Measurements from ENCODE around the gene FAM222B.
A peak's percentile ranks its signal among the peaks of the same experiment; 100 is the strongest.

FAM222B gene

DNA sequence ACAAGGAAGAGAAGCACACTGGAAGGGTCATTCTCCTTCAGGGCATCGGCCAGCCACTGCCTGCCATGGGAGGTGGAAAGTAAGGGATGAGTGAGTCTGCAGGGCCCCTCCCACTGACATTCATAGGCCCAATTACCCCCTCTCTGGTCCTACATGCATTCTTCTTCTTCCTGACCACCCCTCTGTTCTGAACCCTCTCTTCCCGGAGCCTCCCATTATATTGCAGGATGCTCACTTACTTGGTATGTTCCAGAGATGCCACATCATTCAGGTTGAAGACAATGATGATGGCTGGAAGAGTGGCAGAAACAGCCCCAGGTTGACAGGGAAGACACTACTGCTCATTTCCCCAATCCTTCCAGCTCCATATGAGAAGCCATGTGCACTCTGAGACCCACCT, 127.4 kb downstream of the FAM222B start:
- Histone ChIP-seq H3K9me3 (ENCODE audit: control insufficient read depth in 2 of 2, low read length in 2 of 2) (no peaks in the 10 kb centered on the region), H3K4me1 (ENCODE audit: control insufficient read depth in 2 of 2, insufficient read depth in 2 of 2, low read length in 2 of 2) (peaks cover 27 to 33% of the 10 kb centered on the region in 2 donors), H3K27ac (ENCODE audit: low read depth in 2 of 2, low read length in 2 of 2) (no peak overlapping the region), H3K9ac (ENCODE audit: low read depth in 1 of 2, low read length in 2 of 2) (no peak overlapping the region), H3K4me3 (ENCODE audit: low read length in 2 of 2) (no peak overlapping the region), H3K36me3 (ENCODE audit: control insufficient read depth in 2 of 2, insufficient read depth in 2 of 2, low read length in 2 of 2) (no peaks in the 10 kb centered on the region), H3K27me3 (ENCODE audit: control insufficient read depth in 2 of 2, insufficient read depth in 2 of 2, low read length in 2 of 2) (peaks cover 0 to 6% of the 10 kb centered on the region in 2 donors)

DNA sequence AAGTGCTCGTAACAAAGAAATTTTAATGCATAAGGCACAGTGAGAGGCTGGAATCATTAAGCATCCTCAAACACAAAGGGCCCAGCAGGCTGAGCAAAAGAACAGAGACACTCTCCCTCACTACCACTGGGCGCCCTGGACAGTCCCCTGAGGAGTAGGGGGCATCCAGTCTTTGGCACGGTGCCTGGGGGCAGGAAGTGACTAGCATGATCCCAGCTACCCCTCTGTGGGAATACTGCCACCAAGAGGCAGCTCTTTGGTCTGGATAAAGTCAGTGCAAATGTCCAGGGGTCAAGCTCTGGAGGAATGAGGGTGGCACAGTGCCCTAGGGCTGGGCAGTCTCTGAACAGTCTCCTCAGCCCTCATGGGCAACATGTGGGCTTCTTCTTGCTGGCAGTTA, 128.3 kb downstream of the FAM222B start:
- Histone ChIP-seq H3K9ac (ENCODE audit: low read depth in 1 of 2, low read length in 2 of 2) (no peak overlapping the region), H3K36me3 (ENCODE audit: control insufficient read depth in 2 of 2, insufficient read depth in 2 of 2, low read length in 2 of 2) (no peaks in the 10 kb centered on the region), H3K9me3 (ENCODE audit: control insufficient read depth in 2 of 2, low read length in 2 of 2) (no peaks in the 10 kb centered on the region), H3K27me3 (ENCODE audit: control insufficient read depth in 2 of 2, insufficient read depth in 2 of 2, low read length in 2 of 2) (peaks cover 0 to 6% of the 10 kb centered on the region in 2 donors), H3K4me1 (ENCODE audit: control insufficient read depth in 2 of 2, insufficient read depth in 2 of 2, low read length in 2 of 2) (peaks cover 30 to 38% of the 10 kb centered on the region in 2 donors), H3K4me3 (ENCODE audit: low read length in 2 of 2) (no peak overlapping the region), H3K27ac (ENCODE audit: low read depth in 2 of 2, low read length in 2 of 2) (no peak overlapping the region)

DNA sequence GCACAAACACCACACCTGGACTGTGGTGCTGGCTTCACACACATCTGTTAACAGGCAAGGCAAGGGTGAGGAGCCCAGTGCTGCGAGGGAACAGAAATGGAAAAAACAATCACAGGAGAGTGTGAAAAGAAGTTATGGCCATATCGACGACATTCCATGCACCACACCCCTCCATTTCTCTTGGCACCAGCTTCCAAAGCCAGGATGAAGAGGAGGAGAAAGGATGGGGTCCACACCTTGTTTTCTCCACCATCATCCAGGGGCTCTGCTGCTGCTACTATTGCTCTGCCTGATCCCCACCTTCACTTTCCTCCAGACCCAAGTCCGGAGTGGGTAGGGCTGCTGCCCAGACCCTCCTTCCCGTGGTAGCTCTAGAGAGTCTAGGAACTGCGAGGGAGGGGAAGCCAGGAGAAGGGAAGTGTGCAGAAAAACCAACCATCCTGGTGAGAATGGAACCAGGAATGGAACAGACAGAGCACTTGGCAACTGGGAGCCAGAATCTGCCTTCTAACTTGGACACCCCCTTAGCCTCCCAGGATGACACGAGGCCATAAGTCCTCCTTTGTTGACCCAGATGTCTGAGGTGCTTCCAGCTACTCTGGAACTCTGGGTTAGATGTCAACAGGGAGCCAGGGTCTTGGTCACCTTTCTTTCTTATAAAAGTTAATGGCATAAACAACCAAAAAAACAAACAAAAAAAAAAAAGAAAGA, 129.7 kb downstream of the FAM222B start:
- Histone ChIP-seq H3K9ac (ENCODE audit: low read depth in 1 of 2, low read length in 2 of 2) (no peak overlapping the region), H3K27ac (ENCODE audit: low read depth in 2 of 2, low read length in 2 of 2) (peak overlapping the region in 1 of 2 donors; percentile 90), H3K4me1 (ENCODE audit: control insufficient read depth in 2 of 2, insufficient read depth in 2 of 2, low read length in 2 of 2) (peaks cover 21 to 31% of the 10 kb centered on the region in 2 donors), H3K4me3 (ENCODE audit: low read length in 2 of 2) (peak overlapping the region in 1 of 2 donors; percentile 77), H3K9me3 (ENCODE audit: control insufficient read depth in 2 of 2, low read length in 2 of 2) (no peaks in the 10 kb centered on the region), H3K36me3 (ENCODE audit: control insufficient read depth in 2 of 2, insufficient read depth in 2 of 2, low read length in 2 of 2) (no peaks in the 10 kb centered on the region), H3K27me3 (ENCODE audit: control insufficient read depth in 2 of 2, insufficient read depth in 2 of 2, low read length in 2 of 2) (peaks cover 0 to 6% of the 10 kb centered on the region in 2 donors)

DNA sequence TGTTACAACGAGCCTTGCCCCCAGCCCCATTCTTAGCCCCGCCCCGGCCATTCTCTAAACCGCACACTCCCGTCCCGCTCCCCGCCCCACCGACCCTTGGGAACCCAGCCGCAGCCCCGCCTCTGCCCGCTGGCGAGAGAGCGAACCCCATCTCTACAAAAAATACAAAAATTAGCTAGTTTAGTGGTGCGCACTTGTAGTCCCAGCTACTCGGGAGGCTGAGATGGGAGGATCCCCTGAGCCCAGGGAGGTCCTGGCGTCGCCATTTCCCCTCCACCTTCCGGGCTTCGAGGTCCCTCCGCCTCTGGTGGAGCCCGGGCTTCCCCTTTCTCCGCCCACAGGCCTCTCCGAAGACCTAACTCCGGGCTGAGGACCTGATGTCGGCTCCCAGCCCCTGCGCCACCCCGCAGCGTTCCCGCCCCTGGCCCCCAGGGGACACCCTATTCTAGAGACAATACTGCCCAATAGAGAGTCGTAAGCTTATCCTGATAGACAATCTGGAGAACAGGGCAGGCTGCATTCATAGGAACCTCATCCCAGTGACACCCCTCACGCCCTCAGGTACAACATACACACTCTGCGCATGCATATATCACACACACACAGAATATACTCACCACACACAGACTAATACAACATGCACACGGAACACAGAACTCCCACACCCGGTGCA, 130.4 kb downstream of the FAM222B start:
- H3K4me3 ChIP-seq (ENCODE audit: low read length in 2 of 2): peak overlapping the region; percentile 77 to 83
- peaks cover 0 to 6% of the 10 kb centered on the region in 2 donors for H3K27me3 ChIP-seq (ENCODE audit: control insufficient read depth in 2 of 2, insufficient read depth in 2 of 2, low read length in 2 of 2)
- no peaks in the 10 kb centered on the region for H3K36me3 ChIP-seq (ENCODE audit: control insufficient read depth in 2 of 2, insufficient read depth in 2 of 2, low read length in 2 of 2)
- H3K9ac ChIP-seq (ENCODE audit: low read depth in 1 of 2, low read length in 2 of 2): peak overlapping the region in 1 of 2 donors; percentile 78
- peak overlapping the region; percentile 90 for H3K27ac ChIP-seq (ENCODE audit: low read depth in 2 of 2, low read length in 2 of 2)
- H3K9me3 ChIP-seq (ENCODE audit: control insufficient read depth in 2 of 2, low read length in 2 of 2): no peaks in the 10 kb centered on the region
- peaks cover 21 to 31% of the 10 kb centered on the region in 2 donors for H3K4me1 ChIP-seq (ENCODE audit: control insufficient read depth in 2 of 2, insufficient read depth in 2 of 2, low read length in 2 of 2)

DNA sequence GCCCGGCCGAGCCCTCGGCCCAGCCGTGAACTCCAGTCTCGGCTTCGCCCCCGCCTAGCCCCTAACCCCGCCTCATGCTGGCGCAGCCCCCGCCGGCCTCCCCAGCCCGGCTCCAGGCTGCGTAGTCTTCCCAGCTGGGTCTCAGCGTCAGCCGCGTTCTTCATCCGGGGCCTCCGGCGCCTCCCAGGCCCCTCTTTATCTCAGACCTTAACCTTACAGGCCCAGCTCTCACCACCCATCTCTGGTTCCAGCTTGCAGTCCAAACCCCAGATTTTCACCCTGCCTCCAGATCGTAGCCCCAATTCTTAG, 130.9 kb downstream of the FAM222B start, which contains the start of gene PROCA1:
TSS of gene PROCA1 (minus strand) at position 166 of the 309 bp plus-strand sequence. CDS start 228 bp downstream, outside the sequence.
- Histone ChIP-seq H3K27me3 (ENCODE audit: control insufficient read depth in 2 of 2, insufficient read depth in 2 of 2, low read length in 2 of 2) (peaks cover 0 to 6% of the 10 kb centered on the region in 2 donors), H3K27ac (ENCODE audit: low read depth in 2 of 2, low read length in 2 of 2) (peak within 1 kb of the TSS; percentile 90), H3K9me3 (ENCODE audit: control insufficient read depth in 2 of 2, low read length in 2 of 2) (no peaks in the 10 kb centered on the region), H3K4me1 (ENCODE audit: control insufficient read depth in 2 of 2, insufficient read depth in 2 of 2, low read length in 2 of 2) (peaks cover 18 to 27% of the 10 kb centered on the region in 2 donors), H3K4me3 (ENCODE audit: low read length in 2 of 2) (peak within 1 kb of the TSS; percentile 81 to 83), H3K9ac (ENCODE audit: low read depth in 1 of 2, low read length in 2 of 2) (peak within 1 kb of the TSS; percentile 76 to 78), H3K36me3 (ENCODE audit: control insufficient read depth in 2 of 2, insufficient read depth in 2 of 2, low read length in 2 of 2) (no peaks in the 10 kb centered on the region)

DNA sequence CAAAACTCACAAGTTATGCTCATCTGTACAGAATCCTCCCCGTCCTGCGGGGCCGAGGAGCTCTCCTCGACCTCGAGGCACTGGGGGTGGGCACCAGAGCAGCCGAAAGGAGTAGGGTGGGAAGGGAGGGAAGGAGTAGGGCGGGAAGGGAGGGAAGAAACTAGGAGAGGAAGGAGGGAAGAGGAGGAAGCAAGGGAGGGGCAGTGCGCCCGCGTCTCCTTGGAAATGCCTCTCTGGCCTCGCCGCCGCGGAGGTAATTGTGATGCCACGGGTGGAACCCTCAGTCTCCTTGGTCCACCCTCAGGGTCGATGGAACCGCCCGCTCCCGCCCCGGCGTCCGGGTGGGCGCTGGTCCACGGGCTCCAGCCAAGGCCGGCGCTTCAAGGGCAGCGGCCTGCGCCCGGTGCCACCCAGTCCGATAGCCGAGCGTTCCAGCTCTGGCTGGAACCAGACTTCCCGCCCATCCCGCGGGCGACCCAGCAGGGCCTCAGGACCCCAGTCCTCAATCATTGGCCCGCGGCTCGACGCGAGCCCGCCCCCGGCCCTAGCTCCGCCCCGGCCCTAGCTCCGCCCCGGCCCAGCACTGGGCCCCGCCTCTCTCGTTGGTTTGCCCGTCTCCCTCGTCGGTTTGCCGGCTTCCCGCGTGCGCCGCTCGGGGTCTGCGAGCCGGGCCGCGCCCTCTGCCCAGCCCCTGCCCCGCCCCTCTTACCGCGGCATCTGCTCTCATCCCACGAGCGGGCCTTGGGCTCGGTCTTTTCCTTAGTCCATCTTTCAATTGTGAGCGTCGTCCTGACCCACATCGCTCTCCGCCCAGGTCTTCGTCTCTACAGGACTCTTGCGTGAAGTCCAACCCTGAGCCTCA, 131.5 kb downstream of the FAM222B start:
- peak overlapping the region; percentile 90 for H3K27ac ChIP-seq (ENCODE audit: low read depth in 2 of 2, low read length in 2 of 2)
- H3K27me3 ChIP-seq (ENCODE audit: control insufficient read depth in 2 of 2, insufficient read depth in 2 of 2, low read length in 2 of 2): peaks cover 0 to 6% of the 10 kb centered on the region in 2 donors
- peak overlapping the region; percentile 81 to 83 for H3K4me3 ChIP-seq (ENCODE audit: low read length in 2 of 2)

DNA sequence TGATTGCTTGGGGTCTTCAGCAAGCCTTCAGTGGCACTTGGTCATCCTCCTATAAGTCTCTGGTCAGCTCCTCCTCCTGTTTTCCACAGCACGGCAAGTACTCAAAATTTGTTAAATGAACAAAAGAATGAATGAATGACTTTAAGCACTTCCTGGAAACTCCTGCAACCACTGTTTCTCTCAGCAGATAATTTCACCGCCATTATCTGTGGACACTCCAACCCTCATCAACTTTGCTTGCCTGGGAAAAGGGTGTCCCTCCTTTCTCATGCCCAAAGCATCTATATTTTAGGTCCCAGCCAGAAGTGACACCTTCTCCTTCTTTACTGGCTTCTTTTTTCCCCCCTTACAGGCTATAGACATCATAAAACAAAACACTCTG, 135.3 kb downstream of the FAM222B start:
- Histone ChIP-seq H3K36me3 (ENCODE audit: control insufficient read depth in 2 of 2, insufficient read depth in 2 of 2, low read length in 2 of 2) (peaks cover 10 to 22% of the 10 kb centered on the region in 2 donors), H3K9me3 (ENCODE audit: control insufficient read depth in 2 of 2, low read length in 2 of 2) (no peaks in the 10 kb centered on the region), H3K4me1 (ENCODE audit: control insufficient read depth in 2 of 2, insufficient read depth in 2 of 2, low read length in 2 of 2) (peaks cover 16 to 17% of the 10 kb centered on the region in 2 donors), H3K27ac (ENCODE audit: low read depth in 2 of 2, low read length in 2 of 2) (no peak overlapping the region), H3K9ac (ENCODE audit: low read depth in 1 of 2, low read length in 2 of 2) (no peak overlapping the region), H3K27me3 (ENCODE audit: control insufficient read depth in 2 of 2, insufficient read depth in 2 of 2, low read length in 2 of 2) (no peaks in the 10 kb centered on the region), H3K4me3 (ENCODE audit: low read length in 2 of 2) (no peak overlapping the region)

More for the DNA sequence above, 131.5 kb downstream of the FAM222B start:
- H3K9me3 ChIP-seq (ENCODE audit: control insufficient read depth in 2 of 2, low read length in 2 of 2): no peaks in the 10 kb centered on the region
- peaks cover 16 to 23% of the 10 kb centered on the region in 2 donors for H3K4me1 ChIP-seq (ENCODE audit: control insufficient read depth in 2 of 2, insufficient read depth in 2 of 2, low read length in 2 of 2)
- H3K9ac ChIP-seq (ENCODE audit: low read depth in 1 of 2, low read length in 2 of 2): peak overlapping the region; percentile 76 to 78
- no peaks in the 10 kb centered on the region for H3K36me3 ChIP-seq (ENCODE audit: control insufficient read depth in 2 of 2, insufficient read depth in 2 of 2, low read length in 2 of 2)

DNA sequence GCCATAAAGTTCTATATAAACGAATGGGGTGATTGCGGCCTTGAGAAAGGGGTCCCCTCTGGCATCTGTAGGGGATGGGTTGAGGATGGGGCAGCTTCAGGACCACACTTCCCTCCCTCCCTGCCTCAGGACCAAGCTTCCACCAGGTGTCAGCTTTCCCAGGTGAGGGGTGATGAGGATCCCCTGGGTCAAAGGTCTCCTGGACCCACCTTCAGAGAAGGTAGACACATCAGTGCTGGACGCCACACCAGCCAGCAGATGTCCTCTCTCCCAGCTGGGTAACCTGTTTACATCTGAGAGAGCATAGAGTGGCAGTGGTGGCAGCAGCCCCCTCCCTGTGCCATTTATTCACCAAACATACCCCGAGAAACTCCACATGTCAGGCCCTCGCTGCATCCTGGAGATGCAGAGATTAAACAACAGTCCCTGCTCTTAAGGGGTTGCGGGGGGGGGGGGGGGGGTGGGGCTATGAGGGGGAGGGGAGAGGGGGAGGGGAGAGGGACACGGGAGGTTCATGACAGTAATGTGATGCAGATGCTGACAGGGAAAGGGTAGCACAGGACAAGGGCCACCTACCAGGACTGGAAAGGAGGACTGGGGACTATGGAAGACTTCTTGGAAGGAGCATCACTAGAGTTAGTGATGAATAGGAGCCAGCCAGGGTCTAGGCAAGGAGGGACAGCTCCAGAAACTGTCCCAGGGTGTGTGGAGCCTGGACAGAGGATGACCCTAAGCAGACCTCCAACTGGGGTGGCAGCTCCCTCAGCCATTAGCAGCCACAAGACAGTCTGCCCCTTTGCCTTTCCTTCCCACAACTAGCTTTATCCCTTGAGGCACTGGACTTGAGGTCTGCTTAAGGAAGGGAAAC, 135.9 kb downstream of the FAM222B start:
- H3K36me3 ChIP-seq (ENCODE audit: control insufficient read depth in 2 of 2, insufficient read depth in 2 of 2, low read length in 2 of 2): peaks cover 17 to 28% of the 10 kb centered on the region in 2 donors
- H3K4me3 ChIP-seq (ENCODE audit: low read length in 2 of 2): no peak overlapping the region
- no peaks in the 10 kb centered on the region for H3K9me3 ChIP-seq (ENCODE audit: control insufficient read depth in 2 of 2, low read length in 2 of 2)
- peaks cover 12 to 15% of the 10 kb centered on the region in 2 donors for H3K4me1 ChIP-seq (ENCODE audit: control insufficient read depth in 2 of 2, insufficient read depth in 2 of 2, low read length in 2 of 2)
- no peaks in the 10 kb centered on the region for H3K27me3 ChIP-seq (ENCODE audit: control insufficient read depth in 2 of 2, insufficient read depth in 2 of 2, low read length in 2 of 2)
- H3K27ac ChIP-seq (ENCODE audit: low read depth in 2 of 2, low read length in 2 of 2): no peak overlapping the region
- no peak overlapping the region for H3K9ac ChIP-seq (ENCODE audit: low read depth in 1 of 2, low read length in 2 of 2)
